GM12873 (cell line): Measurements from ENCODE around the gene CACNA2D3.

Source experiments
- CTCF ChIP-seq: IDR thresholded peaks from 2 replicates; pipeline ENCODE4 v1.5.1; 2012; ENCODE audit warnings: low read depth, mild to moderate bottlenecking, moderate library complexity, low read length, control low read depth; ENCODE audit not compliant: insufficient read depth; ENCODE audit errors: missing control alignments

The CACNA2D3 gene

GRCh38 chr3:54122324-54123002 lies at the start of gene CACNA2D3:
Gene CACNA2D3 (plus strand): TSS chr3:54122552.
- no peak for TF ChIP-seq CTCF

- TF ChIP-seq CTCF, result no peak
Observed at GRCh38 chr3:54073386-54073785, 49.0 kb upstream of the CACNA2D3 start.

- TF ChIP-seq CTCF, result no peak
Observed at GRCh38 chr3:54079314-54079713, 43.0 kb upstream of the CACNA2D3 start.

GRCh38 chr3:54079730-54080325 lies 42.5 kb upstream of the CACNA2D3 start:
- TF ChIP-seq CTCF, result no peak

GRCh38 chr3:54083921-54084320 lies 38.4 kb upstream of the CACNA2D3 start:
- TF ChIP-seq CTCF, result no peak

GRCh38 chr3:54085936-54086335 lies 36.4 kb upstream of the CACNA2D3 start:
- no peak for TF ChIP-seq CTCF

GRCh38 chr3:54086652-54087405 lies 35.5 kb upstream of the CACNA2D3 start:
- no peak for TF ChIP-seq CTCF
